ENCODE results near the gene HIVEP2.

The HIVEP2 gene

DNA sequence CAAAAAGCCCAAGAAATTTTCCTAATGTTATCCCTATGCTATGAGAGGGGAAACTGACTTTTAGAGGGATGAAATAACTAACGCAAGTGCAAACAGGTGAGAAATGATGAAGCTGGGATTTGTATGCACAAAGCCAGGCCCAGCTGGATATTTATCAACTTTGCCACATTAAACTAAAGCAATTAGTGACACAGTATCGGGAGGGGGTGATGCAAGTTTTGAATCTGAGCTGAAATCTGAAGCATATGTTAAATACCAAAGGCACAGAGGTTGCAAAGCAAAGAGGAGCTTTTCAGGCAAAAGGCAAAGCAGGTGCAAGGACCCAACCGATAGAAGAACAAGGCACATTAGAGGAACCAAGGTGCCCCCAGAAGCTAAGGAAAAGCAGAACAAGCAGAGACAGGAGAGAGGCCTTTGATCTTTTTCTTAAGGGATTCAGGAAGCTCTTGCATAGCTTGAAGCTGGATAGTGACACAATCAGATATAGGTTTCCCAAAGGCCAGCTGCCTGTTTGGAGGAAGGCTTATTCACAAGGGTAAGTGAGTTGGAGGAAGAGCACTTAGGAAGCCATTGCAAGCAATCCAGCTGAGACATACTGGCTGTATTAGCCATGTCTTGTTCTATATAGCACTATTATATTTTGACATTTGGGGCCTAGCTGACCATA is 207.5 kb downstream of the HIVEP2 start:
- H3K27me3 ChIP-seq (ENCODE audit: insufficient read depth, poor library complexity, severe bottlenecking): no peaks in the 10 kb centered on the region
- H3K27ac ChIP-seq (replicated peaks): no peak overlapping the region
- DNase-seq (ENCODE audit: low read depth in 1 of 2, low spot score in 1 of 2): peak in 1 of 2 experiments; percentile 47
- TF ChIP-seq POLR2AphosphoS5 (IDR thresholded peaks at IDR 0.05; ENCODE audit: low read depth) (no peak), SPI1 (IDR thresholded peaks at IDR 0.05; ENCODE audit: borderline replicate concordance, low read depth) (no peak), GABPA (IDR thresholded peaks at IDR 0.05; ENCODE audit: low read depth) (no peak), REST (IDR thresholded peaks at IDR 0.05; ENCODE audit: insufficient replicate concordance, low read depth) (no peak)
- TF ChIP-seq, protein P1, sequence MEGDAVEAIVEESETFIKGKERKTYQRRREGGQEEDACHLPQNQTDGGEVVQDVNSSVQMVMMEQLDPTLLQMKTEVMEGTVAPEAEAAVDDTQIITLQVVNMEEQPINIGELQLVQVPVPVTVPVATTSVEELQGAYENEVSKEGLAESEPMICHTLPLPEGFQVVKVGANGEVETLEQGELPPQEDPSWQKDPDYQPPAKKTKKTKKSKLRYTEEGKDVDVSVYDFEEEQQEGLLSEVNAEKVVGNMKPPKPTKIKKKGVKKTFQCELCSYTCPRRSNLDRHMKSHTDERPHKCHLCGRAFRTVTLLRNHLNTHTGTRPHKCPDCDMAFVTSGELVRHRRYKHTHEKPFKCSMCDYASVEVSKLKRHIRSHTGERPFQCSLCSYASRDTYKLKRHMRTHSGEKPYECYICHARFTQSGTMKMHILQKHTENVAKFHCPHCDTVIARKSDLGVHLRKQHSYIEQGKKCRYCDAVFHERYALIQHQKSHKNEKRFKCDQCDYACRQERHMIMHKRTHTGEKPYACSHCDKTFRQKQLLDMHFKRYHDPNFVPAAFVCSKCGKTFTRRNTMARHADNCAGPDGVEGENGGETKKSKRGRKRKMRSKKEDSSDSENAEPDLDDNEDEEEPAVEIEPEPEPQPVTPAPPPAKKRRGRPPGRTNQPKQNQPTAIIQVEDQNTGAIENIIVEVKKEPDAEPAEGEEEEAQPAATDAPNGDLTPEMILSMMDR (IDR thresholded peaks at IDR 0.05; ENCODE audit: insufficient read depth, low read length): no peak
- H3K4me3 ChIP-seq (replicated peaks; ENCODE audit: insufficient read depth, low read length): no peak overlapping the region

DNA sequence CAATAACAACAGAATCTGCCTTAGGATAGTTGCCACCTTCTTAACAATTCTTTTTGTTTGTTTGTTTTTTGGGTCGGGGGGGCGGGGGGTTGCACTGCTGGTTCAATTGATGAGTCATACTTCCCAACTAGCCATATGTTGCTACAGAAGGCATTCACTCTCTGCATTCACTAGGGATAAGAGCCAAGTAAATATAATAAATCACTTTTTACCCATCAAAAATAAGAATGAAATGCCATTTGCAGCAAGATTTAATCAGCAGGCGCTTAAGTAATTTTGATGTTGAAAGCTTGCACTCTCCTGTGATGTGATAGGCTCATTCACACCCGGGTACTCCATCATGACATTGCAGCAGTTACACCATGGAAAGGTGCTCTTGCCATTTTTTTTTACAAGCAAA is 209.8 kb downstream of the HIVEP2 start:
- TF ChIP-seq REST (IDR thresholded peaks at IDR 0.05; ENCODE audit: insufficient replicate concordance, low read depth) (no peak), SPI1 (IDR thresholded peaks at IDR 0.05; ENCODE audit: borderline replicate concordance, low read depth) (no peak), POLR2AphosphoS5 (IDR thresholded peaks at IDR 0.05; ENCODE audit: low read depth) (no peak), GABPA (IDR thresholded peaks at IDR 0.05; ENCODE audit: low read depth) (no peak)
- TF ChIP-seq, protein P1 (IDR thresholded peaks at IDR 0.05; ENCODE audit: insufficient read depth, low read length): no peak
- H3K4me3 ChIP-seq (replicated peaks; ENCODE audit: insufficient read depth, low read length): no peak overlapping the region
- DNase-seq (ENCODE audit: low read depth in 1 of 2, low spot score in 1 of 2): no peak
- no peak overlapping the region for H3K27ac ChIP-seq (replicated peaks)
- H3K27me3 ChIP-seq (ENCODE audit: insufficient read depth, poor library complexity, severe bottlenecking): no peaks in the 10 kb centered on the region

- Histone ChIP-seq H3K27me3 (ENCODE audit: insufficient read depth, poor library complexity, severe bottlenecking) (no peaks in the 10 kb centered on the region), H3K4me3 (replicated peaks; ENCODE audit: insufficient read depth, low read length) (no peak overlapping the region), H3K27ac (replicated peaks) (no peak overlapping the region)
- no peak for TF ChIP-seq POLR2AphosphoS5 (IDR thresholded peaks at IDR 0.05; ENCODE audit: low read depth)
- TF ChIP-seq SPI1 (IDR thresholded peaks at IDR 0.05; ENCODE audit: borderline replicate concordance, low read depth): no peak
- DNase-seq (ENCODE audit: low read depth in 1 of 2, low spot score in 1 of 2): no peak
Observed at GRCh38 chr6:142732790-142733189, 212.2 kb downstream of the HIVEP2 start.

GRCh38 chr6:142731611-142732010 is 213.4 kb downstream of the HIVEP2 start:
- Histone ChIP-seq H3K27me3 (ENCODE audit: insufficient read depth, poor library complexity, severe bottlenecking) (no peaks in the 10 kb centered on the region), H3K27ac (replicated peaks) (no peak overlapping the region), H3K4me3 (replicated peaks; ENCODE audit: insufficient read depth, low read length) (no peak overlapping the region)
- TF ChIP-seq, protein P1 (IDR thresholded peaks at IDR 0.05; ENCODE audit: insufficient read depth, low read length): no peak
- TF ChIP-seq REST (IDR thresholded peaks at IDR 0.05; ENCODE audit: insufficient replicate concordance, low read depth) (no peak), POLR2AphosphoS5 (IDR thresholded peaks at IDR 0.05; ENCODE audit: low read depth) (no peak), GABPA (IDR thresholded peaks at IDR 0.05; ENCODE audit: low read depth) (no peak), SPI1 (IDR thresholded peaks at IDR 0.05; ENCODE audit: borderline replicate concordance, low read depth) (no peak)
- DNase-seq (ENCODE audit: low read depth in 1 of 2, low spot score in 1 of 2): no peak

All from HL-60 (cell line).